ENCODE data around the gene DMAC2.
A peak's percentile ranks its signal among the peaks of the same experiment; 100 is the strongest.
"Not testable (repeated sequence)": the region's sequence is repeated elsewhere in the genome, so short reads cannot be mapped to it uniquely, and the experiment has no call there.

Gene DMAC2

GRCh38 chr19:41442473-41443355, 3.0 kb upstream of the DMAC2 start, which contains the start of gene ERICH4:
Gene ERICH4 (plus strand): TSS chr19:41443156. CDS start chr19:41443170, 14 bp downstream.
- no peak for DNase-seq (ENCODE audit: low spot score)

- no peak for DNase-seq (ENCODE audit: low spot score)
Observed at GRCh38 chr19:41441321-41441945, 1.7 kb upstream of the DMAC2 start.

GRCh38 chr19:41437944-41438574, 1.7 kb downstream of the DMAC2 start:
- DNase-seq (ENCODE audit: low spot score), result no peak

GRCh38 chr19:41436674-41436951, 3.1 kb downstream of the DMAC2 start:
- DNase-seq (ENCODE audit: low spot score), result no peak

- DNase-seq (ENCODE audit: low spot score), result no peak
Observed at GRCh38 chr19:41435936-41436673, 3.6 kb downstream of the DMAC2 start.

- DNase-seq (ENCODE audit: low spot score), result not testable (repeated sequence)
Observed at GRCh38 chr19:41435376-41435775, 4.3 kb downstream of the DMAC2 start.

GRCh38 chr19:41434450-41434849, 5.3 kb downstream of the DMAC2 start:
- no peak for DNase-seq (ENCODE audit: low spot score)

- no peak for DNase-seq (ENCODE audit: low spot score)
Observed at GRCh38 chr19:41433171-41433570, 6.5 kb downstream of the DMAC2 start.

- DNase-seq (ENCODE audit: low spot score), result no peak
Observed at GRCh38 chr19:41431426-41432386, 8.0 kb downstream of the DMAC2 start.

GRCh38 chr19:41430922-41431321, 8.8 kb downstream of the DMAC2 start:
- DNase-seq (ENCODE audit: low spot score), result no peak

GRCh38 chr19:41428481-41428859, 11.2 kb downstream of the DMAC2 start:
- DNase-seq (ENCODE audit: low spot score), result no peak

GRCh38 chr19:41427647-41428480, 11.8 kb downstream of the DMAC2 start:
- DNase-seq (ENCODE audit: low spot score), result peak; percentile 52

- DNase-seq (ENCODE audit: low spot score), result peak; percentile 96
Observed at GRCh38 chr19:41426952-41427646, 12.6 kb downstream of the DMAC2 start, which contains the start of gene B3GNT8. Gene B3GNT8 (minus strand): TSS chr19:41427374. CDS start chr19:41426778, 596 bp downstream.

GRCh38 chr19:41426116-41426841, 13.4 kb downstream of the DMAC2 start:
- no peak for DNase-seq (ENCODE audit: low spot score)

GRCh38 chr19:41425174-41426115, 14.3 kb downstream of the DMAC2 start:
- DNase-seq (ENCODE audit: low spot score), result no peak

GRCh38 chr19:41424335-41425173, 15.2 kb downstream of the DMAC2 start:
- no peak for DNase-seq (ENCODE audit: low spot score)

GRCh38 chr19:41422955-41423354, 16.8 kb downstream of the DMAC2 start:
- no peak for DNase-seq (ENCODE audit: low spot score)

Measured in iPS-NIHi11 (cell line).